ENCODE data around the gene HTR1E. TPM values are rescaled to one million over a fixed set of nuclear protein-coding genes. Genes with fewer than 3 reads are reported as not detected.

HTR1E gene
- total and polyA plus RNA-seq, 11 donors = not detected

- H3K4me1 ChIP-seq = no peaks in the 10 kb centered on the region
- 66 to 78% (median 70%) methylated on average over 3 of the region's 3 CpGs for WGBS, 4 donors
- DNase-seq = no peak
- TF ChIP-seq, protein P1, sequence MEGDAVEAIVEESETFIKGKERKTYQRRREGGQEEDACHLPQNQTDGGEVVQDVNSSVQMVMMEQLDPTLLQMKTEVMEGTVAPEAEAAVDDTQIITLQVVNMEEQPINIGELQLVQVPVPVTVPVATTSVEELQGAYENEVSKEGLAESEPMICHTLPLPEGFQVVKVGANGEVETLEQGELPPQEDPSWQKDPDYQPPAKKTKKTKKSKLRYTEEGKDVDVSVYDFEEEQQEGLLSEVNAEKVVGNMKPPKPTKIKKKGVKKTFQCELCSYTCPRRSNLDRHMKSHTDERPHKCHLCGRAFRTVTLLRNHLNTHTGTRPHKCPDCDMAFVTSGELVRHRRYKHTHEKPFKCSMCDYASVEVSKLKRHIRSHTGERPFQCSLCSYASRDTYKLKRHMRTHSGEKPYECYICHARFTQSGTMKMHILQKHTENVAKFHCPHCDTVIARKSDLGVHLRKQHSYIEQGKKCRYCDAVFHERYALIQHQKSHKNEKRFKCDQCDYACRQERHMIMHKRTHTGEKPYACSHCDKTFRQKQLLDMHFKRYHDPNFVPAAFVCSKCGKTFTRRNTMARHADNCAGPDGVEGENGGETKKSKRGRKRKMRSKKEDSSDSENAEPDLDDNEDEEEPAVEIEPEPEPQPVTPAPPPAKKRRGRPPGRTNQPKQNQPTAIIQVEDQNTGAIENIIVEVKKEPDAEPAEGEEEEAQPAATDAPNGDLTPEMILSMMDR (IDR thresholded peaks at IDR 0.05) = peak; percentile 13 to 63 (median 42)
- no peak for TF ChIP-seq POLR2A (IDR thresholded peaks at IDR 0.05)
- H3K4me3 ChIP-seq = no peak overlapping the region
- peaks cover 0 to 15% (median 3%) of the 10 kb centered on the region in 12 donors for H3K9me3 ChIP-seq
- intact Hi-C loops (cut with DNase I) = loop anchor here in 4 of 10 donors (5.0 to 10.0 kb wide), 2 partner anchors 1105 to 1108 kb away; no protein-coding TSS in a partner anchor
- H3K27ac ChIP-seq = no peak overlapping the region
- no peak for ATAC-seq
- no peaks in the 10 kb centered on the region for H3K36me3 ChIP-seq
- no peaks in the 10 kb centered on the region for H3K27me3 ChIP-seq
These were observed 92.5 kb downstream of the HTR1E start for GRCh38 chr6:87029711-87030314.

DNA sequence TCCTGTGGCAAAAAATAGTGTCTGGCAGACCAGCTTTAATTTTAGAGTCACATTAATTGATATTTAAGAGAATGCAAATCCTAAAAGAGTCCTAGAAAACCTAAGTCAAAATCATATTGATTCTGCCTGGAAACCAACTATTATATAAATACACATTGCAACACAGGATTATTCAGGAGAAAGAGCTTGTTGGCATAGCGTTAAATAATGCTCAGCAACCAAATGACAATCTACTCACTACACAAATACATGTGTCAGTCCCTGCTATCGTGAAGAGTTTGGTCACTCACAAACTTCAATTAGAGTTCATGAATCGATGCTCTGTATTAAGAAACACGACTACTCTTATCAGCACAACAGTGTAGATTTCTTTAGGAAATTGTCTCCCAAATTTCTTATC lies 103.4 kb downstream of the HTR1E start:
- DNase-seq = no peak
- Histone ChIP-seq H3K9me3 (peaks cover 0 to 9% (median 0%) of the 10 kb centered on the region in 12 donors), H3K4me1 (no peaks in the 10 kb centered on the region), H3K36me3 (no peaks in the 10 kb centered on the region), H3K27ac (no peak overlapping the region), H3K4me3 (no peak overlapping the region), H3K27me3 (no peaks in the 10 kb centered on the region)
- WGBS, 4 donors = 71 to 87% (median 82%) methylated on average over 4 of the region's 4 CpGs
- ATAC-seq = no peak
- intact Hi-C loops (cut with DNase I) = no loop called here
- TF ChIP-seq, protein P1 (IDR thresholded peaks at IDR 0.05) = no peak
- TF ChIP-seq POLR2A (IDR thresholded peaks at IDR 0.05) = no peak

- WGBS, 4 donors = 47 to 68% (median 60%) methylated on average over 5 of the region's 5 CpGs
- ATAC-seq = no peak
These were observed 108.3 kb downstream of the HTR1E start for GRCh38 chr6:87045521-87046075.

DNA sequence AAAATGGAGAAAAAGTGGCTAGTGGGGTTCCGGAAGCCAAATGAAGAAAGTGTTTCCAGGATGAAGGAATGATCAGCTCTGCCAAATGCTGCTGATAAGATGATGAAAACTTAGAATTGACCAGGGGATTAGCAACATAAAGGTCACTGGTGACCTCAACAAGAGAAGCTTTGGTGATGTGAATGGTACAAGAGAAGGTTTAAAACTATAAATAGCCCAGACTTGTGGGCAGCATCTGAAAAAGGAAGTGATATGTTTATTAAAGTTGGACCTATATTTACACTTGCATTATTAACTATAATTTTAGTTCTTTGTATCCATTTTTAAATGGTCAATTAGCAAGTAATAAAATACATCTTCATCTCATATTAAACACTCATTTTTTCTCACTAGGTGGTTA lies 112.5 kb downstream of the HTR1E start:
- Histone ChIP-seq H3K4me1 (no peaks in the 10 kb centered on the region), H3K9me3 (no peaks in the 10 kb centered on the region), H3K27ac (no peak overlapping the region), H3K4me3 (no peak overlapping the region), H3K27me3 (peaks cover 0 to 3% (median 0%) of the 10 kb centered on the region in 9 donors), H3K36me3 (no peaks in the 10 kb centered on the region)
- DNase-seq = no peak
- WGBS, 4 donors = 74 to 84% (median 79%) methylated on average over 1 of the region's 1 CpG
- ATAC-seq = peak in 1 of 4 donors; percentile 50
- intact Hi-C loops (cut with DNase I) = no loop called here
- TF ChIP-seq, protein P1 (IDR thresholded peaks at IDR 0.05) = no peak
- no peak for TF ChIP-seq POLR2A (IDR thresholded peaks at IDR 0.05)

More at GRCh38 chr6:87045521-87046075, 108.3 kb downstream of the HTR1E start:
- Histone ChIP-seq H3K27me3 (no peaks in the 10 kb centered on the region), H3K27ac (no peak overlapping the region), H3K4me3 (no peak overlapping the region), H3K36me3 (no peaks in the 10 kb centered on the region), H3K9me3 (peaks cover 0 to 9% (median 0%) of the 10 kb centered on the region in 12 donors), H3K4me1 (no peaks in the 10 kb centered on the region)
- no peak for TF ChIP-seq POLR2A (IDR thresholded peaks at IDR 0.05)
- TF ChIP-seq, protein P1 (IDR thresholded peaks at IDR 0.05) = no peak
- no peak for DNase-seq
- intact Hi-C loops (cut with DNase I) = no loop called here

Measured in heart left ventricle (tissue), 16 donors.